ENCODE measurements around the gene CEACAM4. TPM values are rescaled to one million over a fixed set of nuclear protein-coding genes. Genes with fewer than 3 reads are reported as not detected.
"Not testable (repeated sequence)": the region's sequence is repeated elsewhere in the genome, so short reads cannot be mapped to it uniquely, and the experiment has no call there.

CEACAM4 gene
- total RNA-seq, 1 donor from 2014 or later: not detected

DNA sequence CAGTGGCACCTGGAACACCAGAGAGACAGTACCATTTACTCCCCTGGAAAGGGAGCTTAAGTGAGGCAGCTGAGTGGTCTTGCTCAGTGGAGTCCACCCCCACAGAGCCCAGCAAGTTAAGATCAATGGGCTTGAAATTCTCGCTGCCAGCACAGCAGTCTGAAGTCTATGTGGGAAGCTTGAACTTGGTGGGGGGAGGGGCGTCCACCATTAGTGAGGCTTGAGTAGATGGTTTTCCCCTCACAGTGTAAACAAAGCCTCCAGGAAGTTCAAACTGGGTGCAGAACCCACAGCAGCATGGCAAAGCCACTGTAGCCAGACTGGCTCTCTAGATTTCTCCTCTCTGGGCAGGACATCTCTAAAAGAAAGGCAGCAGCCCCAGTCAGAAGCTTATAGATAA lies 30.3 kb upstream of the CEACAM4 start:
- H3K36me3 Mint-ChIP-seq (ENCODE audit: low read depth, unreplicated experiment): no peaks in the 10 kb centered on the region
- no peaks in the 10 kb centered on the region for H3K27me3 Mint-ChIP-seq (ENCODE audit: unreplicated experiment)
- DNase-seq (ENCODE audit: low spot score): no peak
- TF ChIP-seq, protein P1, sequence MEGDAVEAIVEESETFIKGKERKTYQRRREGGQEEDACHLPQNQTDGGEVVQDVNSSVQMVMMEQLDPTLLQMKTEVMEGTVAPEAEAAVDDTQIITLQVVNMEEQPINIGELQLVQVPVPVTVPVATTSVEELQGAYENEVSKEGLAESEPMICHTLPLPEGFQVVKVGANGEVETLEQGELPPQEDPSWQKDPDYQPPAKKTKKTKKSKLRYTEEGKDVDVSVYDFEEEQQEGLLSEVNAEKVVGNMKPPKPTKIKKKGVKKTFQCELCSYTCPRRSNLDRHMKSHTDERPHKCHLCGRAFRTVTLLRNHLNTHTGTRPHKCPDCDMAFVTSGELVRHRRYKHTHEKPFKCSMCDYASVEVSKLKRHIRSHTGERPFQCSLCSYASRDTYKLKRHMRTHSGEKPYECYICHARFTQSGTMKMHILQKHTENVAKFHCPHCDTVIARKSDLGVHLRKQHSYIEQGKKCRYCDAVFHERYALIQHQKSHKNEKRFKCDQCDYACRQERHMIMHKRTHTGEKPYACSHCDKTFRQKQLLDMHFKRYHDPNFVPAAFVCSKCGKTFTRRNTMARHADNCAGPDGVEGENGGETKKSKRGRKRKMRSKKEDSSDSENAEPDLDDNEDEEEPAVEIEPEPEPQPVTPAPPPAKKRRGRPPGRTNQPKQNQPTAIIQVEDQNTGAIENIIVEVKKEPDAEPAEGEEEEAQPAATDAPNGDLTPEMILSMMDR (IDR thresholded peaks at IDR 0.05; ENCODE audit: unreplicated experiment): no peak
- no peak overlapping the region for H3K4me3 Mint-ChIP-seq (ENCODE audit: unreplicated experiment)
- no peaks in the 10 kb centered on the region for H3K4me1 Mint-ChIP-seq (ENCODE audit: unreplicated experiment)
- H3K9me3 Mint-ChIP-seq (ENCODE audit: unreplicated experiment): no peaks in the 10 kb centered on the region
- H3K27ac Mint-ChIP-seq (ENCODE audit: unreplicated experiment): no peak overlapping the region

DNA sequence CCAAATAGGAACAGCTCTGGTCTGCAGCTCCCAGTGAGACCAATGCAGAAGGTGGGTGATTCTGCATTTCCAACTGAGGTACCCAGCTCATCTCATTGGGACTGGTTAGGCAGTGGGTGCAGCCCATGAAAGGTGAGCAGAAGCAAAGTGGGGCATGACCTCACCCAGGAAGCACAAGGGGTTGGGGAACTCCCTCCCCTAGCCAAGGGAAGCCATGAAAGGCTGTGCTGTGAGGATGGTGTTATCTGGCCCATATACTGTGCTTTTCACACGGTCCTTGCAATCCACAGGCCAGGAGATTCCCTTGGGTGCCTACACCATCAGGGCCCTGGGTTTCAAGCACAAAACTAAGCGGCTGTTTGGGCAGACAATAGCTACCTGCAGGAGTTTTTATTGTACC lies 29.9 kb upstream of the CEACAM4 start:
- not testable (repeated sequence) for H3K4me1 Mint-ChIP-seq (ENCODE audit: unreplicated experiment); H3K27ac Mint-ChIP-seq (ENCODE audit: unreplicated experiment); H3K9me3 Mint-ChIP-seq (ENCODE audit: unreplicated experiment); H3K36me3 Mint-ChIP-seq (ENCODE audit: low read depth, unreplicated experiment); H3K27me3 Mint-ChIP-seq (ENCODE audit: unreplicated experiment); H3K4me3 Mint-ChIP-seq (ENCODE audit: unreplicated experiment); DNase-seq (ENCODE audit: low spot score)

DNA sequence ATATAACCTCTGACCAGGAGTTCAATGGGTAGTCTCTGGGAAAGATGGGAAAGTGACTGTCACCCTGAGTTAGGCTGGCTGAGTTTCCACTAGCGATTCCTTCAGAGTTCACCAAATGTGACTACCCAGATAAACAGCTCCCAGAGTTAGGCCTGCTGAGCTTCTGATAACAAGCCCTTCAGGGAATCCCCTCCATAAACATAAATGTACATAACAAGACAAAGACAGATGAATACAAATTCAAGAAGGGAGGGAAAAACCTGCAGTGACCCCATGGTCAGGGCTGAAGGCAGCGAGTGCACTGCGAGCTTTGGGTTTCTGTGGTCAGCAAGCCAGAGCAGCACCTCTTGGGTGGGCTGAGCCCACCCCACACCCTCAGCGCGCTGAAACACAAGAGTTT lies 25.4 kb upstream of the CEACAM4 start:
- no peak for DNase-seq (ENCODE audit: low spot score)
- no peak overlapping the region for H3K4me3 Mint-ChIP-seq (ENCODE audit: unreplicated experiment)
- H3K4me1 Mint-ChIP-seq (ENCODE audit: unreplicated experiment): no peaks in the 10 kb centered on the region
- no peaks in the 10 kb centered on the region for H3K9me3 Mint-ChIP-seq (ENCODE audit: unreplicated experiment)
- H3K36me3 Mint-ChIP-seq (ENCODE audit: low read depth, unreplicated experiment): no peaks in the 10 kb centered on the region
- TF ChIP-seq, protein P1 (IDR thresholded peaks at IDR 0.05; ENCODE audit: unreplicated experiment): no peak
- no peaks in the 10 kb centered on the region for H3K27me3 Mint-ChIP-seq (ENCODE audit: unreplicated experiment)
- H3K27ac Mint-ChIP-seq (ENCODE audit: unreplicated experiment): no peak overlapping the region

DNA sequence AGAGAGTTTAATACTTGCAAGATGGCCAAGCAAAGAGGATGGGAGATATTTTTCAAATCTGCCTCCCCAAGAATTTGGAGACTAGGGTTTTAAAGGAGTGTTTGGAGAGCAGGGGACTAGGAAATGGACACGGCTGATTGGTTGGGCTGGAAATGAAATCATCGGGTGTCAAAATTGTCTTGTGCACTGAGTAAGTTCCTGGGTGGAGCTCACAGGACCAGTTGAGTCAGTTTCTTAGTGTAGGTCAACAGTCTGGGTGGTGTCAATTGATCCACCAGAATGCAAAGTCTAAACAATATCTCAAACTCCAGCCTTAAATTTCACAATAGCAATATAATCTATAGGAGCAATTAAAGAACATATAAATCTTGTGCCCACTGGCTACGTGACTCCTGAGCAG lies 23.0 kb upstream of the CEACAM4 start:
- Mint-ChIP-seq H3K4me3 (ENCODE audit: unreplicated experiment) (no peak overlapping the region), H3K36me3 (ENCODE audit: low read depth, unreplicated experiment) (no peaks in the 10 kb centered on the region), H3K4me1 (ENCODE audit: unreplicated experiment) (no peaks in the 10 kb centered on the region), H3K27ac (ENCODE audit: unreplicated experiment) (no peak overlapping the region), H3K27me3 (ENCODE audit: unreplicated experiment) (peaks cover 3% of the 10 kb centered on the region), H3K9me3 (ENCODE audit: unreplicated experiment) (no peaks in the 10 kb centered on the region)
- TF ChIP-seq, protein P1 (IDR thresholded peaks at IDR 0.05; ENCODE audit: unreplicated experiment): no peak
- DNase-seq (ENCODE audit: low spot score): no peak

DNA sequence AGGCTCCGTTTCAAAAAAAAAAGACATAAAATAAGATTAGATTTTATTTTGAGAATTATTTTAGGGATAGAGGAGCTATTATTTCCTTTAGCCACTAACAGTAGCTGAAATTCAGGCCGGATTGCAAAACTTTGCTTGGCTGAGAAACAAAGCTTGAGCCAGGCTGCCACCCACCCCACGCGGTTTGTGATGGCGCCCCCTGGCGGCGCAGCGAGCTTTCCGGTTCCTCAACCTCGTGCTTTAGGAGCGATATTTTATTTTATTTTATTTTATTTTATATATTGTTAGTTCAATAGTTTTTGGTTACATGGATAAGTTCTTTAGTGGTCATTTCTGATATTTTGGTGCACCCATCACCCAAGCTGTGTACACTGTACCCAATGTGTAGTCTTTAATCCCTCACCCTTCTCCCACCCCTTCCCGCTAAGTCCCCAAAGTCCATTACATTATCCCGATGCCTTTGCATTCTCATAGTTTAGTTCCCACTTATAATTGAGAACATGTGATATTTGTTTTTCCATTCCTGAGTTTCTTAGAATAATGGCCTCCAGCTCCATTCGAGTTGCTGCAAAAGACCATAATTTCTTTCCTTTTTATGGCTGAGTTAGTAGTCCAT lies 19.8 kb upstream of the CEACAM4 start:
- H3K27ac Mint-ChIP-seq (ENCODE audit: unreplicated experiment): no peak overlapping the region
- no peaks in the 10 kb centered on the region for H3K36me3 Mint-ChIP-seq (ENCODE audit: low read depth, unreplicated experiment)
- peak; percentile 62 for DNase-seq (ENCODE audit: low spot score)
- H3K27me3 Mint-ChIP-seq (ENCODE audit: unreplicated experiment): peaks cover 3% of the 10 kb centered on the region
- no peaks in the 10 kb centered on the region for H3K4me1 Mint-ChIP-seq (ENCODE audit: unreplicated experiment)
- H3K4me3 Mint-ChIP-seq (ENCODE audit: unreplicated experiment): no peak overlapping the region
- no peaks in the 10 kb centered on the region for H3K9me3 Mint-ChIP-seq (ENCODE audit: unreplicated experiment)
- TF ChIP-seq, protein P1 (IDR thresholded peaks at IDR 0.05; ENCODE audit: unreplicated experiment): peak; percentile 93

Measured in endothelial cell (in vitro differentiated cells).